ENCODE data around the gene FRAS1.

The FRAS1 gene

DNA sequence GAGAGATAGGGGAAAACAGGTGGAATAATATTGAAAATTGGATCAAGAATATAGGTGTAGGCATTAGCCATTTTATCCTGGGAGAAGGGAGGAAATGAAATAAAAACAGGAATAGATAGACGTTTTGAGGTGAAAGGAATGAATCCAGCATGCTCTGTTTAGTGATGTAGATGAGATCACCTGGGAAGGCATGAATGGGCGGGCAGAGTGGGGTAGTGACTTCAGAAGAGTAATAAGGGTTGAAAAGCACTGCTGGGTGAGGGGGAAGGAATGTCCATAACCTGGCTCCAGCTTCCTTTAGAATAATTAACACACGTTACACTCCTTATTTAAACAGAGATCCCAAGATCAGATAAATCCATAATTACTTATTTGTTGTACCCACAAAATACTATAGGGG is 303.3 kb downstream of the FRAS1 start:
- no peak for DNase-seq (ENCODE audit: low read depth in 1 of 2, low spot score in 1 of 2)

DNA sequence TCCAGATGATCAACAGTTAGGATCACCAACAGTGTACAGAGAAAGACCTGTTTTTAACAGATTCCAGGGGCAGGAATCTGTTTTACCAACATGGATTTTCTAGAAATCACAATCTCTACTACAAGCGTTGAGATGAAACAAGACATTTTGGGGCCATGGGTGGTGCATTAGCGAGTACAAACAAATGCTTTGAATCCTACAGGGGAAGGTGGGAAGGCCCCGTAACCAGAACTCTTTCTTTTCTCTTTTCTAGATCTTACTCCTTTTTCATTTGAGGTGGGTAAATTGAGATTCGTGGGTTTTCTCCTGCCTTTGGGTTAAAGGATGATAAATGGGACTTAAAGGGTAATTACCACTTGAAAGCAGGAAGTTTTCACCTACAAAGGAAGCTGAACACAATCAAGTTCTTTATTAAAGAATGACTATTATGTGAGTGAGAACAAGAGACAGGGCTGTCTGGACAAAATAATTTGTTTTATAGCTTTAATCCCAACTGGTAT is 304.5 kb downstream of the FRAS1 start:
- DNase-seq (ENCODE audit: low read depth in 1 of 2, low spot score in 1 of 2), result no peak

DNA sequence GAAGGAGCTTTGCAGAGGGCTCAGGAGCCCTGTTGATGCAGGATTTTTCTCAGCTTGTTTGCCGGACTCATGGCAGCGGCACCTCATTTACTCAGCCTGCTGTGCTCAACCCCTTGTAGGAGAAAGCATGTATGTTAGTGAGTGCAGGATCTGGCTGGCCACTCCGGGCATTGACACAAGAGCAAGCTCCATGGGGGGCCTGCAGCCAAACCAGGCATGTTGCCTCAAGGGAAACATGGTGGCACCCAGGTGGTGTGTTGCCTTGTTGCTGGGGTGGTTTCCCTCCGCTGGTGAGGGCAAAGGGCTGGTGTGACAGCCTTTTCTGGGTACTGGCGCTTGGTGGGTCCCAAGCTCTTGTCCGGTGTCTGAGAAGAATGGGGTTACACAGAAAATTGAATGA is 305.2 kb downstream of the FRAS1 start:
- DNase-seq (ENCODE audit: low read depth in 1 of 2, low spot score in 1 of 2), result no peak

DNA sequence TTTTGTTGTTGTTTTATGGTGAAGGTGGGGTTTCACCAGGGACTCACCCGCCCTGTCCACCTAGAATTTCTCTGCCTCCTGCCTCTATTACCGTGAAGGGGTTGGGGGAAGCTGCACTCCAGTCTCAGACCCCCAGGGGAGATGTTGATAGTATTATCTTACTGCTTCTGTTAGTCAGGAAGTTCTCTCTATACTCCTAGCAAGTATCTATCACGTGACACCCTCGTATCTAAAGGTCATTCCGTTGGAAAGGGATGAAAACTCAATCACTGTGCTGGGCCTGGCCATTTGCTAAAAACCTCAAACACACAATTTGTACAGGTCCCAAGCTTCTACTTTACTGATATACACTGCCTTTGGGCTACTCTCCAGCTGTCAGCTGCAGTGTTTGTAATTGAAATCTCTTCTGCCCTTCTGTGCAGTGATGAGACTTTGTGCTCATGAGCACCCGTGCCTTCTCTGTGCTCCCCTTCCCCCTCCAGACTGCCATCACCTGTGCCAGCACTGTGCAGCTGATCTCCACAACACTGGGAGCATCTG is 306.0 kb downstream of the FRAS1 start:
- DNase-seq (ENCODE audit: low read depth in 1 of 2, low spot score in 1 of 2), result no peak

DNA sequence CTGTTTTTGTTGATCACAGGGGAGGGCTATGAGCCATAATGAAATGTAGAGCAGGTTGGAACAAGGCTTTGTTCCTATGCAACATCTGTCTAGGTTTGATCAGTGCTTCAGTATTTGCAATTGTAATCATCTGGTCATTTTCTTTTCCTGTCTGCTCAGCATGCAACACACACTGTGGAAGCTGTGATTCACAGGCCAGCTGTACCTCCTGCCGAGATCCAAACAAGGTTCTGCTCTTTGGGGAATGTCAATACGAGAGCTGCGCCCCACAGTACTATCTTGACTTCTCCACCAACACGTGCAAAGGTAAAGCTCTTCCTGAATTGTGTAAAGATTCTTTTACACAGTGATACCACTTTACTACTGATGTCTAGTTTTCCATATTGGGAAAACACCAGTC is 312.6 kb downstream of the FRAS1 start:
- no peak for DNase-seq (ENCODE audit: low read depth in 1 of 2, low spot score in 1 of 2)

DNA sequence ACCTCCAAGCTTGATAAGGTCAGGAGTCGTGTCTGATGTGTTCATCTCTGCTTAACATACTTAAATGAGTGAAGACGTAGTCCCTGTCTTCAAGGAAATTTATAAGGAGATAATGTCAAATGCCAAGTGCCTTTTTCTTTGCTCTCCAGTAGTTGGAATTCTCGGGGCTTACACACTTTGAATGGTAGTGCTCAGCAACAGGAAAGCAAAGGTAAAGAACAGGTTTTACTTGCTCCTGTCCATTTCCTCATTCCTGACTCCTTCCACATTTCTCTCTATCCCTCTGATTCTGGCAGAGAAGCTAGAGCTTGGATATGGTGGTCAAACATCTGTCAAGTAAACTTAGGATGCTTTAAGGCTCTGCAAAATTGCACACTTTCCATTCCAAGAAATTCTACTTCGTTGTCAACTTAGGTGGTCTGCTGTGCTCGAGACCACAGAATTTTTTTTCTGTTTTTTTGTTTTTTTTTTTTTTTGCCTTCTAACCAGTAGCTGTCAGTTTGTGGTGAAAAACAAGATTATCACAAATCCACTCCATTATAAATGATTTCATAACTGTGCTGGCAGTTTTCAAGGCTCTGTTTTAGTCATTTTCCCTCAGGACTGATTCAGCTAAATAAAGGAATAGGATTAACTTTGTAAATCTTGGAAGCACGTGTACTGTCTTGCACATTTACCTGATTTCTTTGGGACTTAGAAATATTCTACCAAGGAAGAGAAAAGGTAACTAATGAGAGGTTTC is 313.7 kb downstream of the FRAS1 start:
- DNase-seq (ENCODE audit: low read depth in 1 of 2, low spot score in 1 of 2), result no peak

DNA sequence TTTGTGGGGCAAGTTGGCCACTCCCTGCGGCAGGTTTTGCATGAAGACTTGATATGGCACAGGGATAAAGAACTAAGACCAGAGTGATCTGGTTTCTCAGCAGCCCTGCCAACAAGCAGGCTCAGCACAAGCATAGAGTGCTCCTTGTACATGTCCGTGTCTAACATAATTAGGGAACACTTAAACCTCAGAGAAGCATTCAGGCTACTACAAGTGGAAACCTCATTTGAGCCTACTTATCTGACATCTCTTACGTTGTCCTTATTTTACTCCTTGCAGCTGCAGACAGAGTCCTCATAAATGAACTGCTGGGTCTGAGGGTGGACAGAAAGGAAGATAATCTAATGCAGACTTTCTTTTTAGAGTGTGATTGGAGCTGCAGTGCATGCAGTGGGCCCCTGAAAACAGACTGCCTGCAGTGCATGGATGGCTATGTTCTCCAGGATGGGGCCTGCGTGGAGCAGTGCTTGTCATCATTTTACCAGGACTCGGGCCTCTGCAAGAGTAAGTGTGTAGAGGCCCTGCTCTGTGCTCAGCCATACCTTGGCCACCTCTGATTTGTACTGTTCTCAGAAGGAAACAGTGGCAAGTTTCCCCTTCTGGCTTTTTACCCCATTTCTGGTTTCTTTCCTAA is 315.3 kb downstream of the FRAS1 start:
- DNase-seq (ENCODE audit: low read depth in 1 of 2, low spot score in 1 of 2), result no peak

DNA sequence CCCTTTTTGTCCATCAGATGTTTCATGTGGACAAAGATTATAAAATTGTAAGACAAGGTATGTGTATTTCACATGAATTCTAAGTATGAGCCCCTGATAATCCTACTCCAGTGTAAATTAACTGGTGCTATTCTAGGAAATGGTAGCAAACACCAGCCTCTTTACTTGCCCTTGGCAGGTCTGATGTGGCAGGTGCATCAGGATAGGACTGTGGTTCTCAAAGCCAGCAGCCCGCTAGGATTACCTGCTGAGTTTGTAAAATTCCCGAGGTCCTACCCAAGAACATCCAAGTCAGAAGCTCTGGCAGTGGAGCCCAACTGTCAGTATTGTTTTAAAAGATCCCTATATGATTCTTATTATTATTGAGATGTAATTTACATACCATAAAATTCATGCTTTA is 320.4 kb downstream of the FRAS1 start:
- no peak for DNase-seq (ENCODE audit: low read depth in 1 of 2, low spot score in 1 of 2)

DNA sequence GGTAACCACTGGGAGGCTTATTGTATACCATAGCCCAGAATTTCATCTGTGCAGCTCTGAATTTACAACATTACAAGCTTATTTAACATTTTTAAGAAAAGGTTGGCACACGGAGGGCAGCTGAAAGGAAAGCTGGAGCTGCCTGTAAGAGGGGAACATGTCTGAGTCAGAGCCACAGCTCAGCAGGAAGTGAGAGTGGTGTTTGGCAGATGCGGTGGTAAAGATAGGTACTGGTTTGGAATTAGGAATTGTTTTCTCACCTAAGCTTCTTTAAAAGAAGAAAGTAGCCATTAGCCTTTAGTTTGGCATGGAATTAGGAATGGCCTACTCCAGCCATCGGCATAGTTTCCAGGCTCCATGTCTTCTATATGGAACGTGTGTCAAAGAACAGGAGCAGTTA is 321.9 kb downstream of the FRAS1 start:
- DNase-seq (ENCODE audit: low read depth in 1 of 2, low spot score in 1 of 2), result no peak

DNA sequence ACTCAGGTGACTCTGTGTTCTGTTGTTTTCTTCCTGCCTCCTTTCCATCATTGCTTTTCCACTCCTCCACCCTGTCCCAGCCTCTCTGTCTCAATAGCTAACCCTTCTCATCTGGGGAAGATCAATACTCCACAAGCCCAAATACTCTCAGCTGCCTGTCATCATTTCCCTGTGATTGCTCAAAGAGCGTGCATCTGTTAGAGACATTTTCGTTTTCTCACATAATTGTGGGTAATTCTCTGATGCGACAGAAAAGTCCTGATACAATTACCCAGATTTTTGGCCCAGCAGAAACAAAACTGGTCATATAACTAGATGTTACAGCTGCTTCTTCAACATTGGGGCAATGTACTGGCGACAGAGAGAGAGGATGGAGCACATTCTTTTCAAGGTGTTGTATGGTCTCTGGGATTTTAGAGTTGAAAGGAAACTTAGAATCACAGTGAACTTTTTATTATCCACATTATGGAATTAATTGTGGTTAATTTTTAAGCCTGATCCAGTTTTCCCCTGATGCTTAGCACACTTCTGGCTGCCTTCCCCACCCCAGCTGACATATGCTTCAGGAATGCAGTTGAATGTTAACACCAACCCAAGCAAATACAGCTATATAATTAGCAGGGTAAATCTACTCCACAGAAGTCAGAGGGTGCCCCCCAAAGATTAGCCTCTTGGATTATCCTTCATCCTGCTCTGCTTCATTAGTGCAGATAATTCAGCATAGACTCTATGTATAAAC is 323.0 kb downstream of the FRAS1 start:
- DNase-seq (ENCODE audit: low read depth in 1 of 2, low spot score in 1 of 2), result no peak

DNA sequence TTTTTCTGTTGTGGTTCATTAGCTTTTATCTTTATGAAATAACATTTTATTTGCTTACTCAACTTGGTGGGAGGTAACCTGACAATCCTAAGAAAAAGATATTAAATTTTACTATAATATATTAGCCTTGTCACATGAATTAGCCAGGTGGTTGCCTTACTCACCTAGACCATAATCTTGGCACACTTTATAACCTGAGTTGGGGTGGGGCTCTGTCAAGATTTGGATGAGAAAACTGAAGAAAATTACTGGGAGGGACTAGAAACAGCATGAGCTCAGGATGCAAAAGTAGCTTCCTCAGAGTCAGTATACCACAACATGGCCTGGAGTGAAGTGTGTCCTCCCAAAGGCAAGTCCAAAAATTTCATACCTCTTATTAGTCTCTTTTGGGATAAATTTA is 329.6 kb downstream of the FRAS1 start:
- DNase-seq (ENCODE audit: low read depth in 1 of 2, low spot score in 1 of 2), result no peak

DNA sequence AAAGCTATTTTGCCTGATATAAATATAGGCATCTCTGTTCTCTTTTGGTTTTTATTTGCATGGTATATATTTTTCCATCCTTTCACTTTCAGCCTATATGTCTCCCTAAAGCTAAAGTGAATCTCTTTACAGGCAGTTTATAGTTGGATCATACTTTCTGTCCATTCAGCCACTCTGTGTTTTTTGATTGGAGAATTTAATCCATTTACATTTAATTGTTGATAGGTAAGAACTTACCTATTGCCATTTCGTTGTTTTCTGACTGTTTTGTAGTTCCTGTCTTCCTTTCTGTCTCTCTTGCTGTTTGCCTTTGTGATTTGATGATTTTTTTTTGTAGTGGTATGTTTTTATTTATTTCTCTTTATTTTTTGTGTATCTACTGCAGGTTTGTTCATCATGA is 338.5 kb downstream of the FRAS1 start:
- DNase-seq (ENCODE audit: low read depth in 1 of 2, low spot score in 1 of 2), result no peak

DNA sequence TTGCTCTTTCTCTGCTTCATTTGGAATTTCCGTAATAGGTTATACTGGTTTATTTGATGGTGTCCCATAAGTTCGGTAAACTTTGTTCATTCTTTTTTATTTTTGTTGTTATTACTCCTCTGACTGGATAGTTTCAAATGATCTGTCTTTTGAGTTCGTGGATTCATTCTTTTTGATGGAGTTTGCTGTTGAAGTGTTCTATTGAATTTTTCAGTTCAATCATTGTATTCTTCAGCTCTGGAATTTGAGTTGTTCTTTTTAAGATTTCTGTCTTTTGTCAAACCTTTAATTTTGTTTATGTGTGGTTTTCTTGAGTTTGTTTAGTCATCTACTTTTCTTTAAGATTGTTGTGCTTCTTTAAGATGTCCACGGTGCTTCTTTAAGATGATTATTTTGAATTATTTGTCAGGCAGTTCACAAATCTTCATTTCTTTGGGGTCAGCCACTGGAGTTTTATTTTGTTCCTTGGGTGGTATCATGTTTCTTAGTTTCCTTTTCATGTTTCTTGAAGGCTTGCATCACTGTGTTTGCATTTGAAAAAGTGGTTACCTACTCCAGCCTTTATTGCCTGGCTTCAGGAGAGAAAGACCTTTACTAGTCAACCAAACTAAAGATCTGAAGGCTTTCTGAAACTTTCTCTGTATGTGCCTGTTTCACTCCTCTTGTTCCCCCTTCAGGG is 339.6 kb downstream of the FRAS1 start:
- DNase-seq (ENCODE audit: low read depth in 1 of 2, low spot score in 1 of 2), result no peak

DNA sequence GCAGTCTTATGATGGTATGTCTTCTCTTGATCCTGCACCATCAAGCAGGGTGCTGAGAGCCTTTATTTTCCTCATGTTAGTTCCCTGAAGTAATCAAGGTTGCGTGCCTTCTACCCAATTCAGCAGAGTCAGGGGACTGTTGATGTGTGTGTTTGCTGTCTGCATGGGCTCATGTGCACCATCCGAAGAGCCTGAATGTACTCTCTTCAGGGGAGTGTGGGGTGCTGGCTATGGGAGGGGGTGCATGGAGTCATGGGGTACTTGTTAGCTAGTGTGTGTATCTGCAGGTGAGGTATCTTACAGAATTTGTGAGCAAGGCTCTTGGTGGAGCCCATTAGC is 340.1 kb downstream of the FRAS1 start:
- DNase-seq (ENCODE audit: low read depth in 1 of 2, low spot score in 1 of 2), result no peak

DNA sequence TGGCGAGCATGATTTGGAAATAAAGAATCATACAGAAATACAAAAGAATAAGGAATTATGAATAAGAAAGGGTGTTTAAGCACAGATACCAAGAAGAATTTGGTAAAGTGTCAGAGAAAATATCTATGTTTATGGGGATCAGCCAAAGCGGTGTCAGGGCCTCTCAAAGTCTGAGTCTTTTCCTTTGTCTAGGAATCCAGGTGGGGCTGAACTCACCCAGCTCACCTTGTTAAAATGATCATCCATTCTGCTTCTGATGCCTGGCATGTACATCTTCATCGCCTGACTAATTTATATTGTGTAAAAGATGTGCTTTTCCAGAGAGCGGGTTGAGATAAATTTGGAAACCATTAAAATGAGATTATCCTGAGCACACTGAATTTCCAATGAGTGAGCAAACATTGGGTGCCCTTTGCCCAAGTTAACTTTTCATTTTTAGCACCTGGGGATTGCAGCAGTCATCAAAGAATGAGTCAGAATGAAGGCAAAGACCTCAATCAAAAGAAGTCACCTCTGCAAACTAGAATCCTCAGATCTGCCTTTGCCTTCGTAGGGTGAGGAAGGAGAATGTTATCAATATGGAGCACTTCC is 352.6 kb downstream of the FRAS1 start:
- DNase-seq (ENCODE audit: low read depth in 1 of 2, low spot score in 1 of 2), result no peak

DNA sequence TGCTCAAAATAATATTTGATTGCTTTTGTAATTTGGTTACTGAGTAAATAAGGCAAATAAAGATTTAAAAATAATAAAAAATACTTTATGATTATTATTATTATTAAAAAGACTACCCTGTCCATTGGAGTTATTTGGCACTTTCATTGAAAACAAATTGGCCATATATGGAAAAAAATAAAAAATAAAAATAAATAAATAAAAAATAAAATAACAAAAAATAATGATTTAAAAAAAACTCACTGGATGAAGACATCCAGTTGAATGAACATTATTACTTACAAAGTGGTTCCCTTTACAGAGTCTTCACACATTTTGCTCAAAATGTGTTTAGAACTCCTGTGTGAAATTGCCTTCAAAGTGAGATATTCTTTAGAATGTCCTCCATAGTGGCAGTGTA is 353.1 kb downstream of the FRAS1 start:
- DNase-seq (ENCODE audit: low read depth in 1 of 2, low spot score in 1 of 2), result no peak

DNA sequence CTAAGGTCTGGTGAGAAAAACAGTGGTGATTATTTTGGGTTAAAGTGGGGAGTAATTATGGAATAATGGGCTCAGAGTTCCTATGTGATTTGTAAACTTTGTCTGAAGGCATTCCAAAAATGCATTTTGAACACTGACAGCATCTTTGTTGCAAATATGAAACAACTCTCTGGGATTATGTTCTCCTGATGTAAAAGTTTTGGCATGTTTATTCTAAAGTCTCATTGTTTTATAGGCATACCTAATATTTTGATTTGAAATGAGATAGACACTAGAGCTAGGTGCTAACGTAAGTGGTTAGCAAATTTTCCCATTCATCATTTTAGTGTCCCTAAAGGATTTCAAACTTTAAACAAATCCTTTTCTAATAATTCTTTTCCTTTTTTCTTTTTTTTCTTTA is 353.6 kb downstream of the FRAS1 start:
- DNase-seq (ENCODE audit: low read depth in 1 of 2, low spot score in 1 of 2), result no peak

DNA sequence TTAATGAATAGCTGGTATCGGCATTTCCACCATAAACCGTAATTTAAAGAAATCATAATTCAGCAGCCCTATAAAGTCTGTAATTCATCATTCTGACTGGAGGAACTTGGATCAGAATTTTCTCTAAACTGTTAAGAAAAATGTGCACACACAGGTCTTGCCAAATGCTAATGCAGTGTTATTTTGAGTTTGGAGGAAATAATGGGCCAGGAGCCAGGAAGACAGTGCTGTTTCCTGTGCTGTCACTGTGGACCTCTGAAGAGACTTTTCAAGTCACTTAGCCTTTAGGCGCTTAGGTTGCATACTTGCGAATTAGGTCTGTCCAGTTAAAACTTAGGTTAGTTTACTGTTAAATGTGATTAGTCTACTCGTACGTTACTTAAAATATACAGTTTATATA is 357.0 kb downstream of the FRAS1 start:
- DNase-seq (ENCODE audit: low read depth in 1 of 2, low spot score in 1 of 2), result no peak

DNA sequence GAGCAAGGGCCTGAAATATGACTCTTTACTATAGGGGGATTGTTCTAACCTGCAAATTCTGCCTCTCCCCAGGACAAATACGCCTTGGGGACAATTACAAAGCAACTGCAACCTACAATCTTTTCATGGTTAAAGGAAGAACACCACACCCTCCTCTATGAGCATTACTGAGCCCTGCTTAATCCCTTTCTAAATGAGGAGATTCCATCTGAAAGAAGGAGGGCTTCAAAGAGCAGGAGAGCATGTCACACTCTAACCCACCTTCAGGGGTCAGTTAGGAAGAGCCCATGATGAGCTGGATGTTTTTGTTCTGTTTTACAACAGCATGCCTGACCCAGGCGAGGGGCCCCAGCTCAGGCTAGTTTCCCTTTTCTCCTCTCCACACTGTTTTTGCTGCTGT is 360.5 kb downstream of the FRAS1 start:
- no peak for DNase-seq (ENCODE audit: low read depth in 1 of 2, low spot score in 1 of 2)

DNA sequence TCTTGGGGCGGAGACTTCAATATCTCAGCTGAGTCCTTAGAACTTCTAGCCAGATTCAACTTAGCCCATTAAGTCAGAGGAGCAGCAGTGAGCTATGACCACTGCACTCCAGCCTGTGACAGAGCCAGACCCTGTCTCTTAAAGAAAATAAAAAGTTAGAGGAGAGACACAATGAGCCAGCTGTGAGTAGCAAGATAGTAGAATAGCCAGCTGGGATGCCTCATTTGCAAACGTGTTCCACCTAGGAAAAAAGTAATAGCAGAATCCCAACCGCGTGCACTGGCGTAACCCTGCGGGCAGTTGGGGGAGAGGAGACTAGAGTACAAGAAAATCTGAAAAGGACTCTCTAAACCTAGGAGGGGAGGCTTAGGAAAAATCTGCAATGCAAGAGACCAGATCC is 361.3 kb downstream of the FRAS1 start:
- no peak for DNase-seq (ENCODE audit: low read depth in 1 of 2, low spot score in 1 of 2)

DNA sequence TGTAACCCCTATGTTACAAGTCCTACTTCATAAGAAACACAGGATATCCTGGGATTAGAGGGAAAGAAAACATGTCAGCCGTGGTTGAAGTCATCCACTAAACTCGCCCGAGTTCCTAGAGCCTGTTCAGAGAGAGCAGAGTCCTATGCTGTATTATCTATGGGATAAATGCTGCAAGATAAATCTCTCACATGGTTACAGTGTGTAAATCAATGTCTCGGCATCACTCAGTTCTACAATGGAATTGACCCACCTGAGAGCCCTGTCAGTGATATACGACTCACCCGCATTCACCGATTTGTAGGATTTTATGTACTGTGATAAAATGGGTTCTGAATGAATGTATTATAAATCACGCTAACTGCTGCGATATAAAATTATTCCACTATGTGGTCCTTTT is 366.7 kb downstream of the FRAS1 start:
- no peak for DNase-seq (ENCODE audit: low read depth in 1 of 2, low spot score in 1 of 2)
